GM23248 (cell line): ENCODE measurements around the gene EML6.

Experiments used
- EZH2 ChIP-seq: fragments of 200-600 bp; sonication (generic); IDR thresholded peaks from 2 replicates; pipeline ENCODE4 v1.6.1; 2018; ENCODE audit warnings: antibody characterized with exemption, mild to moderate bottlenecking; ENCODE audit not compliant: insufficient read depth, poor library complexity, severe bottlenecking
- EZH2phosphoT487 ChIP-seq: fragments of 200-600 bp; sonication (generic); IDR thresholded peaks from 2 replicates; pipeline ENCODE4 v1.6.1; 2018; ENCODE audit warnings: antibody characterized with exemption, moderate library complexity, mild to moderate bottlenecking, low read depth; ENCODE audit not compliant: insufficient read depth

GRCh38 chr2:54776494-54776893, 53.0 kb downstream of the EML6 start:
- TF ChIP-seq EZH2: no peak
- TF ChIP-seq EZH2phosphoT487: no peak
